IMR-90 (cell line): ENCODE data around the gene PDE11A. TPM values are rescaled to one million over a fixed set of nuclear protein-coding genes. Genes with fewer than 3 reads are reported as not detected.

Source experiments
- ATAC-seq: fragments of 200-7000 bp; cut with Tn5 transposase; 2 replicates; pipeline ENCODE4 v1.9.1; 2020; ENCODE audit warnings: low read depth, mild to moderate bottlenecking, moderate library complexity
- BruUV-seq: library from RNA; stranded (reverse); fragments of 400-500 nt; replicated peaks from 2 replicates; lab custom pipeline; 2021; lab: Mats Ljungman, UMichigan
- CTCF ChIA-PET: fragments of 300-600 bp; formaldehyde crosslinking; extraction: SDS; loops from one replicate; lab custom pipeline; 2021; ENCODE audit warnings: antibody characterized with exemption; lab: Yijun Ruan, JAX
- POLR2A ChIA-PET: fragments of 300-600 bp; sonication (Branson Sonifier 250); formaldehyde crosslinking; loops from one replicate; lab custom pipeline; 2022; ENCODE audit warnings: antibody characterized with exemption; ENCODE audit not compliant: unreplicated experiment; lab: Charles Lee
- DNase-seq: peaks from one replicate; pipeline ENCODE4 v3.0.0; 2013
- H2AFZ ChIP-seq: replicated peaks from 2 replicates; pipeline ENCODE3; 2013; ENCODE audit warnings: low read length, mild to moderate bottlenecking; ENCODE audit not compliant: poor library complexity
- H2AK5ac ChIP-seq: 2 replicates; pipeline ENCODE4 v1.6.1; 2013; ENCODE audit warnings: low read depth, low read length, inconsistent platforms
- H2AK9ac ChIP-seq: replicated peaks from 2 replicates; pipeline ENCODE3; 2013; ENCODE audit warnings: mild to moderate bottlenecking, low read depth, low read length, moderate library complexity; ENCODE audit not compliant: poor library complexity
- H2BK120ac ChIP-seq: 2 replicates; pipeline ENCODE4 v1.6.1; 2013; ENCODE audit warnings: low read depth, low read length, inconsistent platforms
- H2BK15ac ChIP-seq: 3 replicates; pipeline ENCODE4 v1.6.1; 2013; ENCODE audit warnings: low read depth, low read length, inconsistent platforms
- H2BK20ac ChIP-seq: 2 replicates; pipeline ENCODE4 v1.6.1; 2013; ENCODE audit warnings: low read depth, mild to moderate bottlenecking, inconsistent platforms, low read length, moderate library complexity
- H2BK5ac ChIP-seq: 2 replicates; pipeline ENCODE4 v1.6.1; 2013; ENCODE audit warnings: mild to moderate bottlenecking, low read depth, low read length, inconsistent platforms; ENCODE audit not compliant: poor library complexity, severe bottlenecking
- H3K14ac ChIP-seq: replicated peaks from 2 replicates; pipeline ENCODE4 v1.6.1; 2013; ENCODE audit warnings: low read depth, low read length, inconsistent platforms
- H3K18ac ChIP-seq: 2 replicates; pipeline ENCODE4 v1.6.1; 2013; ENCODE audit warnings: low read depth, low read length, control low read depth
- H3K23ac ChIP-seq: 2 replicates; pipeline ENCODE4 v1.6.1; 2013; ENCODE audit warnings: low read depth, low read length, inconsistent platforms
- H3K27ac ChIP-seq: 2 replicates; pipeline ENCODE4 v1.5.1; 2013; ENCODE audit warnings: mild to moderate bottlenecking, control low read depth, low read length; ENCODE audit not compliant: insufficient read depth
- H3K27me3 ChIP-seq: 2 replicates; pipeline ENCODE4 v1.6.1; 2013; ENCODE audit warnings: low read length; ENCODE audit not compliant: control insufficient read depth, insufficient read depth
- H3K36me3 ChIP-seq: 2 replicates; pipeline ENCODE4 v1.6.1; 2013; ENCODE audit warnings: low read length, mixed read lengths; ENCODE audit not compliant: control insufficient read depth, insufficient read depth
- H3K4ac ChIP-seq: 2 replicates; pipeline ENCODE4 v1.6.1; 2013; ENCODE audit warnings: low read depth, low read length, inconsistent platforms
- H3K4me1 ChIP-seq: 2 replicates; pipeline ENCODE4 v1.6.1; 2013; ENCODE audit warnings: low read length, mixed read lengths; ENCODE audit not compliant: control insufficient read depth, insufficient read depth
- H3K4me2 ChIP-seq: 2 replicates; pipeline ENCODE4 v1.6.1; 2013; ENCODE audit warnings: low read depth, mild to moderate bottlenecking, control low read depth, low read length, moderate library complexity
- H3K4me3 ChIP-seq: 2 replicates; pipeline ENCODE4 v1.5.1; 2013; ENCODE audit warnings: low read depth, mild to moderate bottlenecking, control low read depth, low read length, moderate library complexity; ENCODE audit not compliant: insufficient read depth
- H3K56ac ChIP-seq: 2 replicates; pipeline ENCODE4 v1.6.1; 2013; ENCODE audit warnings: low read length, inconsistent platforms; ENCODE audit not compliant: insufficient read depth; ENCODE audit errors: extremely low read depth
- H3K79me1 ChIP-seq, 2 experiments: 2 replicates each; pipeline ENCODE4 v1.6.1; 2013; ENCODE audit warnings: low read length in 2 of 2, inconsistent platforms in 1 of 2, low read depth in 1 of 2
- H3K9ac ChIP-seq: 2 replicates; pipeline ENCODE4 v1.6.1; 2013; ENCODE audit warnings: low read depth, low read length, control low read depth
- H3K9me1 ChIP-seq: 2 replicates; pipeline ENCODE4 v1.6.1; 2013; ENCODE audit warnings: low read length, inconsistent platforms; ENCODE audit not compliant: insufficient read depth
- H3K9me3 ChIP-seq: 2 replicates; pipeline ENCODE4 v1.6.1; 2013; ENCODE audit warnings: low read length; ENCODE audit not compliant: control insufficient read depth, insufficient read depth
- H4K20me1 ChIP-seq: 2 replicates; pipeline ENCODE4 v1.6.1; 2013; ENCODE audit warnings: low read length, inconsistent platforms; ENCODE audit not compliant: insufficient read depth
- H4K5ac ChIP-seq: 2 replicates; pipeline ENCODE4 v1.6.1; 2013; ENCODE audit warnings: mild to moderate bottlenecking, low read depth, low read length, control low read depth
- H4K8ac ChIP-seq, 2 experiments: 2 replicates each; pipeline ENCODE4 v1.6.1; 2013; ENCODE audit warnings: low read depth in 2 of 2, low read length in 2 of 2, control low read depth in 1 of 2, inconsistent platforms in 1 of 2
- H4K91ac ChIP-seq: 2 replicates; pipeline ENCODE4 v1.6.1; 2013; ENCODE audit warnings: low read depth, low read length, inconsistent platforms; ENCODE audit not compliant: insufficient read depth
- BHLHE40 ChIP-seq: fragments of 150-350 bp; IDR thresholded peaks from 2 replicates; pipeline ENCODE4 v1.6.1; 2016; ENCODE audit warnings: mild to moderate bottlenecking, low read depth, low read length
- CEBPB ChIP-seq: IDR thresholded peaks from 2 replicates; pipeline ENCODE4 v1.6.1; 2012; ENCODE audit warnings: low read depth, low read length, improper control_type of control experiment
- CHD1 ChIP-seq: IDR thresholded peaks from 2 replicates; pipeline ENCODE4 v1.6.1; 2012; ENCODE audit warnings: low read depth, low read length, improper control_type of control experiment
- CTCF ChIP-seq: conservative IDR thresholded peaks from 2 replicates; pipeline ENCODE4 v1.5.1; 2012; ENCODE audit warnings: mild to moderate bottlenecking, low read depth, low read length, improper control_type of control experiment
- ELK1 ChIP-seq: fragments of 150-350 bp; IDR thresholded peaks from 2 replicates; pipeline ENCODE4 v1.6.1; 2016; ENCODE audit warnings: low read depth, mild to moderate bottlenecking, low read length, moderate library complexity, borderline replicate concordance
- FOS ChIP-seq: fragments of 150-350 bp; IDR thresholded peaks from 2 replicates; pipeline ENCODE4 v1.6.1; 2016; ENCODE audit warnings: low read depth, low read length
- MAFK ChIP-seq: IDR thresholded peaks from 2 replicates; pipeline ENCODE4 v1.6.1; 2012; ENCODE audit warnings: low read depth, low read length, improper control_type of control experiment
- MAZ ChIP-seq: IDR thresholded peaks from 2 replicates; pipeline ENCODE4 v1.6.1; 2012; ENCODE audit warnings: low read depth, mild to moderate bottlenecking, low read length, improper control_type of control experiment, moderate library complexity, borderline replicate concordance
- MXI1 ChIP-seq: IDR thresholded peaks from 2 replicates; pipeline ENCODE4 v1.6.1; 2012; ENCODE audit warnings: low read depth, mild to moderate bottlenecking, low read length, moderate library complexity, borderline replicate concordance
- NFE2L2 ChIP-seq: fragments of 150-350 bp; IDR thresholded peaks from 2 replicates; pipeline ENCODE4 v1.6.1; 2016; ENCODE audit warnings: low read depth, mild to moderate bottlenecking, low read length
- POLR2A ChIP-seq: IDR thresholded peaks from 2 replicates; pipeline ENCODE4 v1.6.1; 2012; ENCODE audit warnings: mild to moderate bottlenecking, low read depth, low read length
- RAD21 ChIP-seq: IDR thresholded peaks from 2 replicates; pipeline ENCODE4 v1.6.1; 2012; ENCODE audit warnings: low read length, improper control_type of control experiment
- RCOR1 ChIP-seq: IDR thresholded peaks from 2 replicates; pipeline ENCODE4 v1.6.1; 2012; ENCODE audit warnings: mild to moderate bottlenecking, low read length, improper control_type of control experiment; ENCODE audit not compliant: insufficient replicate concordance
- RFX5 ChIP-seq: IDR thresholded peaks from 2 replicates; pipeline ENCODE4 v1.8.0; 2012; ENCODE audit warnings: low read depth, mild to moderate bottlenecking, low read length, moderate library complexity
- SMC3 ChIP-seq: fragments of 150-350 bp; IDR thresholded peaks from 2 replicates; pipeline ENCODE4 v1.6.1; 2016; ENCODE audit warnings: low read depth, mild to moderate bottlenecking, antibody characterized with exemption, low read length, moderate library complexity
- USF2 ChIP-seq: fragments of 150-350 bp; IDR thresholded peaks from 2 replicates; pipeline ENCODE4 v1.6.1; 2017; ENCODE audit warnings: mild to moderate bottlenecking, antibody characterized with exemption, low read length, low read depth
- dilution Hi-C: fragments of 300-500 bp; cut with HindIII; formaldehyde crosslinking; loops from one replicate; pipeline ENCODE4 v1.14.3; 2018; ENCODE audit warnings: low sequenced_read_pairs; ENCODE audit not compliant: unreplicated experiment
- in situ Hi-C: fragments of 300-500 bp; cut with MboI; formaldehyde crosslinking; loops from 3 replicates; pipeline ENCODE4 v1.14.3; 2019; ENCODE audit warnings: low sequenced_read_pairs, inconsistent platforms, mixed read lengths
- intact Hi-C: fragments of 100-400 bp; cut with micrococcal nuclease; formaldehyde crosslinking; loops from 2 replicates; pipeline ENCODE4 v1.10.0; 2022
- polyA plus RNA-seq, 3 experiments: library from polyadenylated mRNA; depleted of rRNA; stranded (reverse); fragments of >200 nt; gene quantifications; 2 replicates each; pipeline ENCODE4 v1.2.3, GENCODE V29; 2012; ENCODE audit warnings: low replicate concordance in 1 of 3
- total RNA-seq: library from RNA; depleted of rRNA; stranded (reverse); fragments of >200 nt; gene quantifications from 2 replicates; pipeline ENCODE4 v1.2.3, GENCODE V29; 2012

PDE11A gene
- total and polyA plus RNA-seq, 2 of the 4 experiments (the other 2 are of a cell fraction), result 0.21 to 0.72 TPM

GRCh38 chr2:177646241-177646640, 426.3 kb downstream of the PDE11A start:
- no peaks in the 10 kb centered on the region for H3K79me1 ChIP-seq
- no peak overlapping the region for H3K9ac ChIP-seq
- no peak for ATAC-seq
- no peak overlapping the region for H2AFZ ChIP-seq
- H3K9me3 ChIP-seq, result no peaks in the 10 kb centered on the region
- H2AK9ac ChIP-seq, result no peak overlapping the region
- no peak overlapping the region for H2BK15ac ChIP-seq
- H3K14ac ChIP-seq, result no peak overlapping the region
- dilution Hi-C loops (no loop called here), intact Hi-C loops (no loop called here), in situ Hi-C loops (no loop called here)
- no peak overlapping the region for H4K5ac ChIP-seq
- no peak overlapping the region for H3K4me2 ChIP-seq
- no peaks in the 10 kb centered on the region for H3K9me1 ChIP-seq
- H2AK5ac ChIP-seq, result no peak overlapping the region
- H3K4ac ChIP-seq, result no peak overlapping the region
- no peak overlapping the region for H3K4me3 ChIP-seq
- no peak overlapping the region for H3K56ac ChIP-seq
- no peak for DNase-seq
- TF ChIP-seq SMC3 (no peak), USF2 (no peak), NFE2L2 (no peak), CEBPB (no peak), CTCF (no peak), RCOR1 (no peak), RAD21 (no peak), MAFK (no peak), MAZ (no peak), FOS (no peak), BHLHE40 (no peak), POLR2A (no peak), MXI1 (no peak), RFX5 (no peak), CHD1 (no peak), ELK1 (no peak)
- ChIA-PET CTCF (no interaction called here), POLR2A (no interaction called here)
- H2BK5ac ChIP-seq, result no peak overlapping the region
- H2BK20ac ChIP-seq, result no peak overlapping the region
- H4K8ac ChIP-seq, result no peak overlapping the region
- H4K20me1 ChIP-seq, result no peaks in the 10 kb centered on the region
- no peak overlapping the region for H2BK120ac ChIP-seq
- no peaks in the 10 kb centered on the region for H3K36me3 ChIP-seq
- H3K4me1 ChIP-seq, result no peaks in the 10 kb centered on the region
- no peak overlapping the region for H3K23ac ChIP-seq
- no peak overlapping the region for H4K91ac ChIP-seq
- no peak overlapping the region for H3K27ac ChIP-seq
- BruUV-seq, result no TSS peak
- no peaks in the 10 kb centered on the region for H3K27me3 ChIP-seq
- no peak overlapping the region for H3K18ac ChIP-seq
